ENCODE data around the gene PIP4K2A. TPM values are rescaled to one million over a fixed set of nuclear protein-coding genes. Genes with fewer than 3 reads are reported as not detected.
"Not testable (repeated sequence)": the region's sequence is repeated elsewhere in the genome, so short reads cannot be mapped to it uniquely, and the experiment has no call there.

Gene PIP4K2A
- total RNA-seq, 4 donors from 2014 or later, result 29.3 to 52.4 (median 34.5) TPM

- H3K4me3 ChIP-seq, result no peak overlapping the region
- no peak for TF ChIP-seq EP300 (IDR thresholded peaks at IDR 0.05)
- no peak for TF ChIP-seq CTCF (IDR thresholded peaks at IDR 0.05)
- no peak for TF ChIP-seq POLR2A (IDR thresholded peaks at IDR 0.05)
- H3K27me3 ChIP-seq, result no peaks in the 10 kb centered on the region
- H3K36me3 ChIP-seq, result no peaks in the 10 kb centered on the region
- H3K4me1 ChIP-seq, result peaks cover 0 to 3% (median 0%) of the 10 kb centered on the region in 4 donors
- 76 to 90% methylated on average over 3 of the region's 3 CpGs for WGBS, 2 donors
- no peaks in the 10 kb centered on the region for H3K9me3 ChIP-seq
- DNase-seq (ENCODE audit: low spot score in 2 of 2), result no peak
- no peak overlapping the region for H3K27ac ChIP-seq
Observed at GRCh38 chr10:22720667-22721066, 6.3 kb upstream of the PIP4K2A start.

DNA sequence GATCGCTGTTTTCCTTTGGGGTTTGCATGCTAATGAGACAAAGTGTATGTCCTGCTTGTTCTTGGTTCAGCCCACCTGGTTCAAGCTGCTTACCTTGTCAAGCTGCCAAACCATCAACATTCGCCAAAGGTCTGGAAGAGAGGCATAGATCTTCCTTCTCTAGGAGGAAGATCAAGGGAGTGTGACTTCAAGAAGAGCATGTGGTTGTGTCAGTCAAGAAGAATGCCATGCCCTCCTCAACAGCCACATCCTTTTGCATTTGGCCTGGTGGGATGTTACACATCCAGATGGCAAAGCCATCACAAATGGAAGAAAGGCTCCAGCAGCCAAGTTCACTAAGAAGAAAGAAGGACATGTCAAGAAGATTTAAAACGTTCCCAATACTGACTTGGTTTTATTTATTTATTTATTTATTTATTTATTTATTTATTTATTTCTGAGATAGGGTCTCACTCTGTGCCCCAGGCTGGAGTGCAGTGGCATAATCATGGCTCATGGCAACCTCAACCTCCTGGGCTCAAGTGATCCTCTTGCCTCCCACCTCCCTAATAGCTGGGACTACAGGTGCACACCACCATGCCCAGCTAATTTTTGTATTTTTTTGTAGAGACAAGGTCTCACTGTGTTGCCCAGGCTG is 5.1 kb upstream of the PIP4K2A start:
- Histone ChIP-seq H3K36me3 (no peaks in the 10 kb centered on the region), H3K27me3 (no peaks in the 10 kb centered on the region), H3K27ac (no peak overlapping the region), H3K4me3 (no peak overlapping the region), H3K9me3 (no peaks in the 10 kb centered on the region), H3K4me1 (peaks cover 0 to 3% (median 0%) of the 10 kb centered on the region in 4 donors)
- WGBS, 2 donors, result 78 to 89% methylated on average over 3 of the region's 3 CpGs
- TF ChIP-seq EP300 (IDR thresholded peaks at IDR 0.05) (no peak), CTCF (IDR thresholded peaks at IDR 0.05) (no peak), POLR2A (IDR thresholded peaks at IDR 0.05) (no peak)
- DNase-seq (ENCODE audit: low spot score in 2 of 2), result no peak

DNA sequence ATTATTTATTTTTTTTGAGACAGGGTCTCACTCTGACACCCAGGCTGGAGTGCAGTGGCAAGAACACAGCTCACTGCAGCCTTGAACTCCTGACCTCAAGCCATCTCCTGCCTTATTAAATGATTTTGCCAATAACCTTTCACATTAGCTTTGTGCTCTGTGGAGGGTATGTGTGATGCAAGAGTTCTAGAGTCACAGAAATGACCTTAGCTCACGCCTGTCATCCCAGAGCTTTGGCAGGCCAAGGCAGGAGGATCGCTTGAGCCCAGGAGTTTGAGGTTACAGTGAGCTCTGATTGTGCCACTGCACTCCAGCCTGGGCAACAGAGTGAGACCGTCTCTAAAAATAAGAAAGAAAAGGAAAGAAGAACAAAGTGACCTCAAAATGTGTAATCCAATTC is 4.3 kb upstream of the PIP4K2A start:
- not testable (repeated sequence) for H3K4me1 ChIP-seq; H3K27ac ChIP-seq; DNase-seq (ENCODE audit: low spot score in 2 of 2); H3K4me3 ChIP-seq; H3K9me3 ChIP-seq; H3K27me3 ChIP-seq; H3K36me3 ChIP-seq
- WGBS, 2 donors, result 85 to 90% methylated on average over 3 of the region's 3 CpGs

- no peak overlapping the region for H3K4me3 ChIP-seq
- WGBS, 2 donors, result 92 to 93% methylated on average over 3 of the region's 3 CpGs
- no peak for TF ChIP-seq POLR2A (IDR thresholded peaks at IDR 0.05)
- TF ChIP-seq CTCF (IDR thresholded peaks at IDR 0.05), result no peak
- TF ChIP-seq EP300 (IDR thresholded peaks at IDR 0.05), result no peak
- no peak overlapping the region for H3K27ac ChIP-seq
- H3K36me3 ChIP-seq, result no peaks in the 10 kb centered on the region
- no peaks in the 10 kb centered on the region for H3K27me3 ChIP-seq
- no peaks in the 10 kb centered on the region for H3K9me3 ChIP-seq
- DNase-seq (ENCODE audit: low spot score in 2 of 2), result no peak
- peaks cover 0 to 4% (median 0%) of the 10 kb centered on the region in 4 donors for H3K4me1 ChIP-seq
Observed at GRCh38 chr10:22717728-22718127, 3.4 kb upstream of the PIP4K2A start.

DNA sequence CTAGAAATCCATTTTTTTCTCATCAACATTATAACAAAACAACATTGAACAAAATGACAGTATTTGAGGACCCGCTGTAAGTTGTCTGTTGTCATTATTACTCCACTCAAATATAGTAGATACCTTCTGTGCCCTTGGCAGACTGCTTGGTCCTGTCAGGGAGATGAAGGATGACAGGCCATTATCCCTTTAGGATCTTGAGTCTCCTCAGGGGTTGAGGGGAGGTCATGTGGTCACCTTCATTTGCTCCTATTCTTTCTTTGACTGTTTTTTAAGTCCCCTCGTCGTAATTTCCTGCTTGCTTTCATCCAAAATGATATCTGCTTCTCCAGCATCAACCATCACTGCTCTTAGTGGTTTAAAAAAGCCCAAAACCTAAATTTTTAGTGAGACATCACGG is 2.6 kb upstream of the PIP4K2A start:
- no peak for DNase-seq (ENCODE audit: low spot score in 2 of 2)
- no peaks in the 10 kb centered on the region for H3K27me3 ChIP-seq
- H3K9me3 ChIP-seq, result no peaks in the 10 kb centered on the region
- H3K4me3 ChIP-seq, result no peak overlapping the region
- peaks cover 0 to 10% (median 0%) of the 10 kb centered on the region in 4 donors for H3K4me1 ChIP-seq
- no peaks in the 10 kb centered on the region for H3K36me3 ChIP-seq
- H3K27ac ChIP-seq, result no peak overlapping the region
- WGBS, 2 donors, result 75 to 80% methylated on average over 4 of the region's 4 CpGs
- TF ChIP-seq CTCF (IDR thresholded peaks at IDR 0.05), result no peak
- no peak for TF ChIP-seq EP300 (IDR thresholded peaks at IDR 0.05)
- TF ChIP-seq POLR2A (IDR thresholded peaks at IDR 0.05), result no peak

DNA sequence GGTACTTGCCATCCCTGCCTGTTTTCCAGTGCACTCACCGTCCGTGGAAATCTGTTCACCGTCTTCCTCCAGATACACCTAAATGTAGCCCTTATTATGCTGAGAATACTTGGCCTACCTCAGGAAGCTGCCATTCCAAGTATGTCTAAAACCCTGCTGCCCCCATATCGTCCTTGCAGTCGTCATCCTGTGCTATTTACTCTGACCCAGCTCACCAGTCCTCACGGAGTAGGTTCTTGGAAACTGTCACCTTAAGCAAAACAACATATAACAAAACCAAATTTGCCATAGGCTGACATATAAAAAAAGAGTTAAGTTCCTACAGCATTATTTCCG is 880 bp upstream of the PIP4K2A start:
- H3K4me3 ChIP-seq, result no peak overlapping the region
- 79 to 84% methylated on average over 7 of the region's 7 CpGs for WGBS, 2 donors
- H3K27me3 ChIP-seq, result no peaks in the 10 kb centered on the region
- no peak for DNase-seq (ENCODE audit: low spot score in 2 of 2)
- no peak for TF ChIP-seq EP300 (IDR thresholded peaks at IDR 0.05)
- no peak for TF ChIP-seq POLR2A (IDR thresholded peaks at IDR 0.05)
- TF ChIP-seq CTCF (IDR thresholded peaks at IDR 0.05), result no peak
- H3K27ac ChIP-seq, result peak overlapping the region in 2 of 4 donors; percentile 89 to 93
- H3K4me1 ChIP-seq, result peaks cover 0 to 27% (median 3%) of the 10 kb centered on the region in 4 donors
- H3K36me3 ChIP-seq, result no peaks in the 10 kb centered on the region
- H3K9me3 ChIP-seq, result no peaks in the 10 kb centered on the region
